HCT116 (cell line): Measurements from ENCODE around the gene CACNA1S. TPM values are rescaled to one million over a fixed set of nuclear protein-coding genes. Genes with fewer than 3 reads are reported as not detected.

Experiments
- ATAC-seq: fragments of 200-7000 bp; cut with Tn5 transposase; 2 replicates; pipeline ENCODE4 v1.9.1; 2020; ENCODE audit warnings: mild to moderate bottlenecking, moderate library complexity
- BruUV-seq: library from RNA; stranded (reverse); fragments of 400-500 nt; replicated peaks from 2 replicates; lab custom pipeline; 2021; lab: Mats Ljungman, UMichigan
- CTCF ChIA-PET: fragments of 300-600 bp; sonication (Branson Sonifier 250); formaldehyde crosslinking; loops from one replicate; lab custom pipeline; 2021; ENCODE audit warnings: antibody characterized with exemption; lab: Charles Lee
- POLR2A ChIA-PET: fragments of 300-600, 350-600 bp; sonication (Branson Sonifier 250); formaldehyde crosslinking; loops from one replicate; lab custom pipeline; 2021; ENCODE audit warnings: antibody characterized with exemption; lab: Charles Lee
- RAD21 ChIA-PET, 2 experiments: fragments of 300-600 bp; sonication (Branson Sonifier 250); formaldehyde crosslinking; loops; one replicate each; lab custom pipeline; 2023; ENCODE audit warnings: low total read pairs in 2 of 2; ENCODE audit not compliant: uncharacterized antibody in 2 of 2, unreplicated experiment in 2 of 2, low non-redundant PET in 1 of 2; lab: Charles Lee
- DNase-seq: peaks from one replicate; pipeline ENCODE4 v3.0.0-alpha.2; 2010; ENCODE audit warnings: low read depth, low spot score
- H2AFZ ChIP-seq: fragments of 200-600 bp; shearing (Covaris generic), sonication (generic); 2 replicates; pipeline ENCODE4 v1.6.1; 2017; ENCODE audit warnings: low read depth, mixed run types, mixed read lengths, antibody characterized with exemption, low read length; ENCODE audit not compliant: poor library complexity, severe bottlenecking
- H3K27ac ChIP-seq: 2 replicates; pipeline ENCODE4 v1.5.1; 2012; ENCODE audit warnings: low read depth, low read length
- H3K27me3 ChIP-seq: fragments of 200-600 bp; sonication (generic); 2 replicates; pipeline ENCODE4 v1.6.1; 2016; ENCODE audit warnings: mixed run types, low read length, mixed read lengths; ENCODE audit not compliant: insufficient read depth
- H3K36me3 ChIP-seq, 2 experiments: fragments of 200-500 bp in 1 of 2; fragments of 200-600 bp in 1 of 2; sonication (Bioruptor generic) in 1 of 2; sonication (generic) in 1 of 2; 2 replicates each; pipeline versions ENCODE4 v1.5.1 to v1.6.1; 2014 to 2016; ENCODE audit warnings: low read length in 2 of 2, inconsistent platforms in 1 of 2, mixed read lengths in 1 of 2, mixed run types in 1 of 2; ENCODE audit not compliant: insufficient read depth in 2 of 2, control insufficient read depth in 1 of 2
- H3K4me1 ChIP-seq, 2 experiments: fragments of 200-600 bp in 1 of 2; sonication (generic) in 1 of 2; 2 replicates each; pipeline versions ENCODE4 v1.5.1 to v1.6.1; 2012 to 2017; ENCODE audit warnings: low read length in 2 of 2, inconsistent platforms in 1 of 2, mild to moderate bottlenecking in 1 of 2, mixed read lengths in 1 of 2, mixed run types in 1 of 2, moderate library complexity in 1 of 2; ENCODE audit not compliant: insufficient read depth in 2 of 2, control insufficient read depth in 1 of 2
- H3K4me2 ChIP-seq: fragments of 200-600 bp; sonication (generic); 2 replicates; pipeline ENCODE4 v1.6.1; 2017; ENCODE audit warnings: mixed run types, low read length, mixed read lengths
- H3K4me3 ChIP-seq, 2 experiments: fragments of 200-600 bp in 1 of 2; sonication (generic) in 1 of 2; replicated peaks in 1 of 2; 2 replicates each; pipeline ENCODE4 v1.5.1; 2011 to 2016; ENCODE audit warnings: low read length in 2 of 2, control low read depth in 1 of 2, low read depth in 1 of 2, mild to moderate bottlenecking in 1 of 2, mixed read lengths in 1 of 2, mixed run types in 1 of 2
- H3K79me2 ChIP-seq: fragments of 200-600 bp; sonication (generic); 2 replicates; pipeline ENCODE4 v1.6.1; 2017; ENCODE audit warnings: mild to moderate bottlenecking, mixed run types, low read length, moderate library complexity, mixed read lengths; ENCODE audit not compliant: insufficient read depth
- H3K9ac ChIP-seq: fragments of 200-600 bp; sonication (generic); 2 replicates; pipeline ENCODE4 v1.6.1; 2016; ENCODE audit warnings: low read length, mixed read lengths
- H3K9me2 ChIP-seq: fragments of 200-600 bp; sonication (generic), shearing (Covaris generic); 2 replicates; pipeline ENCODE4 v1.6.1; 2017; ENCODE audit warnings: mixed run types, mild to moderate bottlenecking, moderate library complexity; ENCODE audit not compliant: insufficient read depth
- H3K9me3 ChIP-seq, 2 experiments: fragments of 200-500 bp in 1 of 2; fragments of 200-600 bp in 1 of 2; sonication (Bioruptor generic) in 1 of 2; sonication (generic) in 1 of 2; 2 replicates each; pipeline ENCODE4 v1.6.1; 2014 to 2017; ENCODE audit warnings: low read length in 2 of 2, mixed read lengths in 2 of 2, inconsistent platforms in 1 of 2, low read depth in 1 of 2, mild to moderate bottlenecking in 1 of 2, mixed run types in 1 of 2, moderate library complexity in 1 of 2; ENCODE audit not compliant: control insufficient read depth in 1 of 2, insufficient read depth in 1 of 2
- H4K20me1 ChIP-seq: fragments of 200-600 bp; sonication (generic), shearing (Covaris generic); 2 replicates; pipeline ENCODE4 v1.6.1; 2017; ENCODE audit warnings: mixed run types, mild to moderate bottlenecking, moderate library complexity; ENCODE audit not compliant: insufficient read depth
- CTCF ChIP-seq, 3 experiments: fragments of 200-600 bp in 1 of 3; sonication (generic) in 1 of 3; IDR thresholded peaks in 2 of 3; conservative IDR thresholded peaks in 1 of 3; 2 replicates each; pipeline ENCODE4 v1.5.1; 2012 to 2017; ENCODE audit warnings: low read depth in 2 of 3, low read length in 2 of 3, antibody characterized with exemption in 1 of 3, borderline replicate concordance in 1 of 3, control low read depth in 1 of 3, mild to moderate bottlenecking in 1 of 3, mixed read lengths in 1 of 3, mixed run types in 1 of 3, moderate library complexity in 1 of 3; ENCODE audit not compliant: insufficient read depth in 1 of 3
- EGR1 ChIP-seq: IDR thresholded peaks from 2 replicates; pipeline ENCODE4 v1.6.1; 2012; ENCODE audit warnings: low read depth
- EZH2 ChIP-seq: fragments of 200-600 bp; sonication (generic); IDR thresholded peaks from 2 replicates; pipeline ENCODE4 v1.6.1; 2017; ENCODE audit warnings: antibody characterized with exemption, mixed run types
- EZH2phosphoT487 ChIP-seq: fragments of 200-600 bp; IDR thresholded peaks from 2 replicates; pipeline ENCODE4 v1.6.1; 2018; ENCODE audit warnings: antibody characterized with exemption, borderline replicate concordance
- FOSL1 ChIP-seq: IDR thresholded peaks from 2 replicates; pipeline ENCODE4 v1.6.1; 2012; ENCODE audit warnings: low read depth
- JUND ChIP-seq: IDR thresholded peaks from 2 replicates; pipeline ENCODE4 v1.6.1; 2012
- RAD21 ChIP-seq: IDR thresholded peaks from 2 replicates; pipeline ENCODE4 v1.6.1; 2012; ENCODE audit warnings: low read depth, mild to moderate bottlenecking
- SIN3A ChIP-seq: IDR thresholded peaks from 2 replicates; pipeline ENCODE4 v1.6.1; 2012; ENCODE audit warnings: low read depth
- ZFX ChIP-seq: fragments of 450-650 bp; IDR thresholded peaks from 2 replicates; pipeline ENCODE4 v1.6.1; 2017
- ZNF274 ChIP-seq: fragments of 200-500 bp; sonication (Bioruptor generic); IDR thresholded peaks from 2 replicates; pipeline ENCODE4 v1.6.1; 2014; ENCODE audit warnings: mild to moderate bottlenecking, low read depth, low read length, inconsistent platforms
- intact Hi-C: fragments of 100-400 bp; cut with micrococcal nuclease; formaldehyde crosslinking; loops from 2 replicates; pipeline ENCODE4 v1.10.0; 2022
- total RNA-seq: library from RNA; stranded (reverse); gene quantifications from one replicate; pipeline ENCODE4 v1.2.1, GENCODE V29; 2021; ENCODE audit not compliant: unreplicated experiment
- TF ChIP-seq, protein P1 (sequence below): IDR thresholded peaks from 2 replicates; pipeline ENCODE4 v1.6.1; 2012
- TF ChIP-seq, protein P2 (sequence below): IDR thresholded peaks from 2 replicates; pipeline ENCODE4 v1.6.1; 2012

CACNA1S gene
- total RNA-seq, 1 experiment from 2014 or later: not detected

DNA sequence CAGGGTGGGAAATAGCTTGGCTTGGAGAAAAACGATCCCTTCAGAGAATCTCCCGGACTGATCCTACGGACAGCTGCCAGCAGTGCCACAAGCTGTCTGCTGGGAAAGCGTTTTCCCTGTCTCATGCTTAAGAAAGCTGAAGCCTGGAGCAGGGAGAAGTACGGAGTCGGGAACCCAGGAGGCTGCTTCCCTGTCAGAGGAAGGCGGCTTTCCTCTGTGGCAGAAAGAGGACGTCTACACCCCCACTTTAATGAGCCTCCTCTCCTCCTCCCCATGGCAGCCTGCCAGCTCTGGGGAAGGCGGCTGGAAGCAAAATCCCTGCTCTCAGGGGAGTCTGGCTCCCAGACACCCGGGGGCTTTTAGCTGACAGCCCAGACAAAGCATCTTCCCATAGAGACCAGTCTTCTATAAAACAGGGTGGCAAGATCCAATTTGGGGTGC lies 96.0 kb downstream of the CACNA1S start:
- Histone ChIP-seq H3K4me3 (no peak overlapping the region), H3K9me3 (no peaks in the 10 kb centered on the region), H2AFZ (no peak overlapping the region), H3K27me3 (no peaks in the 10 kb centered on the region), H3K9ac (no peak overlapping the region), H3K36me3 (no peaks in the 10 kb centered on the region), H3K79me2 (no peaks in the 10 kb centered on the region), H3K4me1 (peaks cover 13 to 30% of the 10 kb centered on the region in 2 experiments; a peak in 3 of 4 replicates), H3K9me2 (no peaks in the 10 kb centered on the region), H4K20me1 (no peaks in the 10 kb centered on the region), H3K27ac (no peak overlapping the region), H3K4me2 (no peak overlapping the region)
- intact Hi-C loops: no loop called here
- no TSS peak for BruUV-seq
- DNase-seq: no peak
- ChIA-PET POLR2A (interaction anchor here (0.6 kb wide), 1 partner anchor 866 kb away, joined by 3 read pairs; no protein-coding TSS in a partner anchor), RAD21 (no interaction called here), CTCF (interaction anchor here (0.9 to 2.3 kb wide), 5 partner anchors 10 to 70 kb away, joined by 3 to 14 read pairs (median 5); no protein-coding TSS in a partner anchor)
- no peak for ATAC-seq
- TF ChIP-seq EZH2phosphoT487 (no peak), ZFX (no peak), JUND (no peak), SIN3A (no peak), FOSL1 (no peak), ZNF274 (no peak), RAD21 (no peak), CTCF (IDR thresholded peaks at IDR 0.05 in 2 of 3, conservative IDR thresholded peaks at IDR 0.05 in 1 of 3; ENCODE audit: borderline replicate concordance in 1 of 3, insufficient read depth in 1 of 3, low read depth in 2 of 3, low read length in 2 of 3) (no peak), EGR1 (no peak), EZH2 (no peak)
- TF ChIP-seq, protein P1, sequence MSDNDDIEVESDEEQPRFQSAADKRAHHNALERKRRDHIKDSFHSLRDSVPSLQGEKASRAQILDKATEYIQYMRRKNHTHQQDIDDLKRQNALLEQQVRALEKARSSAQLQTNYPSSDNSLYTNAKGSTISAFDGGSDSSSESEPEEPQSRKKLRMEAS: no peak
- TF ChIP-seq, protein P2, sequence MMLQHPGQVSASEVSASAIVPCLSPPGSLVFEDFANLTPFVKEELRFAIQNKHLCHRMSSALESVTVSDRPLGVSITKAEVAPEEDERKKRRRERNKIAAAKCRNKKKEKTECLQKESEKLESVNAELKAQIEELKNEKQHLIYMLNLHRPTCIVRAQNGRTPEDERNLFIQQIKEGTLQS: no peak
